Fibroblast of lung (primary cell): Measurements from ENCODE around the gene WSCD1. TPM values are rescaled to one million over a fixed set of nuclear protein-coding genes. Genes with fewer than 3 reads are reported as not detected.

Experiments
- DNase-seq, 2 donors: peaks; one replicate each; pipeline versions ENCODE4 v3.0.0 to v3.0.0-alpha.2; 2010; ENCODE audit warnings: low read depth in 2 of 2
- H2AFZ ChIP-seq: 2 replicates; pipeline ENCODE4 v1.5.1; 2012; ENCODE audit warnings: low read length, control low read depth, inconsistent platforms
- H3K27ac ChIP-seq: 2 replicates; pipeline ENCODE4 v1.5.1; 2011; ENCODE audit warnings: low read length, control low read depth; ENCODE audit not compliant: insufficient read depth
- H3K27me3 ChIP-seq: 2 replicates; pipeline ENCODE4 v1.5.1; 2011; ENCODE audit warnings: mild to moderate bottlenecking, low read length; ENCODE audit not compliant: control insufficient read depth, insufficient read depth
- H3K36me3 ChIP-seq: 2 replicates; pipeline ENCODE4 v1.5.1; 2011; ENCODE audit warnings: low read length; ENCODE audit not compliant: control insufficient read depth, insufficient read depth
- H3K4me1 ChIP-seq: 2 replicates; pipeline ENCODE4 v1.5.1; 2011; ENCODE audit warnings: low read length; ENCODE audit not compliant: control insufficient read depth, insufficient read depth; ENCODE audit errors: extremely low read depth
- H3K4me2 ChIP-seq: 2 replicates; pipeline ENCODE4 v1.5.1; 2011; ENCODE audit warnings: low read length, control low read depth; ENCODE audit not compliant: insufficient read depth; ENCODE audit errors: extremely low read depth
- H3K4me3 ChIP-seq, 4 experiments: fragments of 200-600 bp in 1 of 4; sonication (generic) in 1 of 4; replicated peaks in 1 of 4; 2 replicates each; pipeline ENCODE4 v1.5.1; 2011 to 2016; ENCODE audit warnings: low read length in 4 of 4, low read depth in 3 of 4, mild to moderate bottlenecking in 3 of 4, control low read depth in 2 of 4, inconsistent platforms in 1 of 4, mixed read lengths in 1 of 4; ENCODE audit not compliant: insufficient read depth in 1 of 4; ENCODE audit errors: control extremely low read depth in 1 of 4
- H3K79me2 ChIP-seq: 2 replicates; pipeline ENCODE4 v1.5.1; 2012; ENCODE audit warnings: mild to moderate bottlenecking, low read length, inconsistent platforms; ENCODE audit not compliant: control insufficient read depth, insufficient read depth
- H3K9ac ChIP-seq: 2 replicates; pipeline ENCODE4 v1.5.1; 2011; ENCODE audit warnings: mild to moderate bottlenecking, low read length, control low read depth; ENCODE audit not compliant: insufficient read depth
- H3K9me3 ChIP-seq: 2 replicates; pipeline ENCODE4 v1.5.1; 2012; ENCODE audit warnings: low read depth, low read length; ENCODE audit not compliant: control insufficient read depth, insufficient read depth
- H4K20me1 ChIP-seq: 2 replicates; pipeline ENCODE4 v1.5.1; 2011; ENCODE audit warnings: low read length; ENCODE audit not compliant: control insufficient read depth, insufficient read depth; ENCODE audit errors: extremely low read depth
- CTCF ChIP-seq, 2 donors: IDR thresholded peaks in 1 of 2; conservative IDR thresholded peaks in 1 of 2; 1 replicate in 1 of 2; 2 replicates in 1 of 2; pipeline ENCODE4 v1.5.1; 2011 to 2012; ENCODE audit warnings: low read length in 2 of 2, control low read depth in 1 of 2, inconsistent platforms in 1 of 2, low read depth in 1 of 2, mild to moderate bottlenecking in 1 of 2
- EZH2 ChIP-seq: IDR thresholded peaks from 2 replicates; pipeline ENCODE4 v1.5.1; 2012; ENCODE audit warnings: low read length, control low read depth, mild to moderate bottlenecking; ENCODE audit errors: missing control alignments
- polyA plus RNA-seq, 2 donors: library from polyadenylated mRNA; depleted of rRNA in 1 of 2; stranded (reverse) in 1 of 2; unstranded in 1 of 2; fragments of >200 nt; gene quantifications; 2 replicates each; pipeline ENCODE4 v1.2.1, GENCODE V29; 2011 to 2012; ENCODE audit warnings: missing spikeins in 1 of 2
- total RNA-seq: library from RNA; depleted of rRNA; stranded (reverse); fragments of >200 nt; gene quantifications from 2 replicates; pipeline ENCODE4 v1.2.1, GENCODE V29; 2014

The WSCD1 gene
- total and polyA plus RNA-seq, 2 donors (not counting 1 experiment from before 2014, with no cell fraction given): 0.56 to 0.83 TPM

GRCh38 chr17:6079960-6080359 is 9.8 kb downstream of the WSCD1 start:
- no peak for DNase-seq
- Histone ChIP-seq H3K4me3 (no peak overlapping the region), H3K4me1 (no peaks in the 10 kb centered on the region), H3K27ac (no peak overlapping the region), H3K4me2 (no peak overlapping the region), H3K36me3 (no peaks in the 10 kb centered on the region), H3K79me2 (no peaks in the 10 kb centered on the region), H2AFZ (no peak overlapping the region), H4K20me1 (no peaks in the 10 kb centered on the region), H3K9me3 (no peaks in the 10 kb centered on the region), H3K9ac (no peak overlapping the region), H3K27me3 (no peaks in the 10 kb centered on the region)
- TF ChIP-seq CTCF (conservative IDR thresholded peaks at IDR 0.05 in 1 of 2, IDR thresholded peaks at IDR 0.05 in 1 of 2; ENCODE audit: low read depth in 1 of 2, low read length in 2 of 2): no peak
- TF ChIP-seq EZH2: no peak

- Histone ChIP-seq H3K9ac (no peak overlapping the region), H4K20me1 (no peaks in the 10 kb centered on the region), H3K36me3 (no peaks in the 10 kb centered on the region), H3K4me3 (no peak overlapping the region), H3K4me2 (no peak overlapping the region), H3K9me3 (no peaks in the 10 kb centered on the region), H2AFZ (no peak overlapping the region), H3K4me1 (no peaks in the 10 kb centered on the region), H3K27me3 (no peaks in the 10 kb centered on the region), H3K27ac (no peak overlapping the region), H3K79me2 (no peaks in the 10 kb centered on the region)
- DNase-seq: no peak
- no peak for TF ChIP-seq CTCF (conservative IDR thresholded peaks at IDR 0.05 in 1 of 2, IDR thresholded peaks at IDR 0.05 in 1 of 2; ENCODE audit: low read depth in 1 of 2, low read length in 2 of 2)
- no peak for TF ChIP-seq EZH2
Observed at GRCh38 chr17:6080711-6081430, 10.7 kb downstream of the WSCD1 start.

- Histone ChIP-seq H2AFZ (no peak overlapping the region), H3K27me3 (no peaks in the 10 kb centered on the region), H3K4me2 (no peak overlapping the region), H3K9me3 (no peaks in the 10 kb centered on the region), H3K4me3 (no peak overlapping the region), H3K4me1 (no peaks in the 10 kb centered on the region), H3K36me3 (no peaks in the 10 kb centered on the region), H4K20me1 (no peaks in the 10 kb centered on the region), H3K79me2 (no peaks in the 10 kb centered on the region), H3K27ac (no peak overlapping the region), H3K9ac (no peak overlapping the region)
- TF ChIP-seq EZH2 (no peak), CTCF (conservative IDR thresholded peaks at IDR 0.05 in 1 of 2, IDR thresholded peaks at IDR 0.05 in 1 of 2; ENCODE audit: low read depth in 1 of 2, low read length in 2 of 2) (no peak)
- DNase-seq: no peak
Observed at GRCh38 chr17:6082335-6082734, 12.2 kb downstream of the WSCD1 start.
